SK-N-SH treated with all-trans-retinoic acid at 6 μM for 48 hours (cell line): Measurements from ENCODE around the gene CAMSAP3.

ENCODE experiments used
- ATAC-seq: fragments of 200-7000 bp; cut with Tn5 transposase; 3 replicates; pipeline ENCODE4 v1.9.1; 2020; ENCODE audit warnings: mild to moderate bottlenecking, moderate library complexity
- ARNTL ChIP-seq: fragments of 450-650 bp; formaldehyde crosslinking; IDR thresholded peaks from 2 replicates; pipeline ENCODE4 v1.5.0; 2020; ENCODE audit warnings: low read depth, mild to moderate bottlenecking, moderate library complexity, borderline replicate concordance
- BACH2 ChIP-seq: fragments of 250-450 bp; sonication (Bioruptor Pico); IDR thresholded peaks from 2 replicates; pipeline ENCODE4 v1.9.0; 2021; ENCODE audit warnings: mild to moderate bottlenecking, borderline replicate concordance
- CREB5 ChIP-seq: fragments of 250-450 bp; sonication (Bioruptor Pico); IDR thresholded peaks from 2 replicates; pipeline ENCODE4 v1.5.1; 2020; ENCODE audit warnings: low read depth, mild to moderate bottlenecking, moderate library complexity
- CSDC2 ChIP-seq: fragments of 250-450 bp; sonication (Bioruptor Pico); IDR thresholded peaks from 2 replicates; pipeline ENCODE4 v1.5.0; 2020; ENCODE audit warnings: mild to moderate bottlenecking, moderate library complexity
- ESRRG ChIP-seq: fragments of 250-450 bp; sonication (Bioruptor Pico); IDR thresholded peaks from 2 replicates; pipeline ENCODE4 v1.6.1; 2021; ENCODE audit warnings: mild to moderate bottlenecking
- OSR1 ChIP-seq: fragments of 250-450 bp; sonication (Bioruptor Pico); IDR thresholded peaks from 2 replicates; pipeline ENCODE4 v1.8.0; 2022; ENCODE audit warnings: moderate library complexity, mild to moderate bottlenecking, inconsistent platforms
- PATZ1 ChIP-seq: fragments of 250-450 bp; sonication (Bioruptor Pico); IDR thresholded peaks from 2 replicates; pipeline ENCODE4 v1.8.0; 2020; ENCODE audit warnings: mild to moderate bottlenecking, moderate library complexity, borderline replicate concordance
- POU6F1 ChIP-seq: fragments of 250-450 bp; sonication (Bioruptor Pico); IDR thresholded peaks from 2 replicates; pipeline ENCODE4 v1.8.0; 2021; ENCODE audit warnings: low read depth, mild to moderate bottlenecking, moderate library complexity, borderline replicate concordance
- PPARA ChIP-seq: fragments of 250-450 bp; sonication (Bioruptor Pico); IDR thresholded peaks from 2 replicates; pipeline ENCODE4 v1.5.0; 2020; ENCODE audit warnings: mild to moderate bottlenecking, borderline replicate concordance
- RARB ChIP-seq: fragments of 250-450 bp; sonication (Bioruptor Pico); IDR thresholded peaks from 2 replicates; pipeline ENCODE4 v1.8.0; 2021; ENCODE audit warnings: mild to moderate bottlenecking, moderate library complexity
- SNAI2 ChIP-seq: fragments of 250-450 bp; sonication (Bioruptor Pico); IDR thresholded peaks from 2 replicates; pipeline ENCODE4 v1.5.0; 2020; ENCODE audit warnings: mild to moderate bottlenecking, moderate library complexity
- TCF4 ChIP-seq: fragments of 250-450 bp; sonication (Bioruptor Pico); IDR thresholded peaks from 2 replicates; pipeline ENCODE4 v1.8.0; 2021; ENCODE audit warnings: mild to moderate bottlenecking, moderate library complexity, borderline replicate concordance
- TSHZ2 ChIP-seq: fragments of 250-450 bp; sonication (Bioruptor Pico); IDR thresholded peaks from 2 replicates; pipeline ENCODE4 v1.5.0; 2020; ENCODE audit warnings: mild to moderate bottlenecking, moderate library complexity
- ZC3H10 ChIP-seq: fragments of 250-450 bp; sonication (Bioruptor Pico); IDR thresholded peaks from 2 replicates; pipeline ENCODE4 v1.5.1; 2021; ENCODE audit warnings: mild to moderate bottlenecking, moderate library complexity
- ZFP3 ChIP-seq: fragments of 250-450 bp; sonication (Bioruptor Pico); IDR thresholded peaks from 2 replicates; pipeline ENCODE4 v1.5.0; 2020; ENCODE audit warnings: mild to moderate bottlenecking, moderate library complexity
- ZFP30 ChIP-seq: fragments of 450-650 bp; formaldehyde crosslinking; IDR thresholded peaks from 2 replicates; pipeline ENCODE4 v1.5.0; 2022; ENCODE audit warnings: mild to moderate bottlenecking, moderate library complexity
- ZNF565 ChIP-seq: fragments of 450-650 bp; formaldehyde crosslinking; conservative IDR thresholded peaks from 2 replicates; pipeline ENCODE4 v1.5.0; 2020; ENCODE audit warnings: low read depth, mild to moderate bottlenecking, moderate library complexity
- ZNF70 ChIP-seq: fragments of 450-650 bp; formaldehyde crosslinking; IDR thresholded peaks from 2 replicates; pipeline ENCODE4 v1.5.0; 2020; ENCODE audit warnings: mild to moderate bottlenecking, moderate library complexity
- TF ChIP-seq, protein P1 (sequence below): fragments of 250-450 bp; sonication (Bioruptor Pico); IDR thresholded peaks from 2 replicates; pipeline ENCODE4 v1.5.1; 2021; ENCODE audit warnings: mild to moderate bottlenecking, moderate library complexity

Gene CAMSAP3

DNA sequence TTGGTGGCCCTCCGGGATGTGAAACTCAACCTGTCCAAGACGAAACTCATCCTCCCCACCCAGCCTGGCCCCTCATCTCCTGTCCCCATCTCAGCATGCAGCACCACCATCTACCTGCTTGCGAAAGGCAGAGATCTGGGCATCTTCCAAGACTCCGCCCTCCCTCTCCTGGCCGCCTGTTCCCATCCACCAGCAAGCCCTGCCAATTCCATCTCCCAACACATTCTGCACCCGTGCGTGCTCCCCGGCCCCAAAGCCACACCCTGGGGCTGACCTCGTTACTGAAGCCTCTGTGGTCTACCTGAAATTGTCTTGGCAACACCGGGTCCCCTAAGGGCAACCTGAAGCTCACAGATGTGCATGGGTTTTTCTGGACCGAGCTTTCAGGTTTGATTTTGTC, 13.2 kb upstream of the CAMSAP3 start:
- TF ChIP-seq PPARA (CRISPR knock-in tag) (no peak), SNAI2 (CRISPR knock-in tag) (no peak), CREB5 (CRISPR knock-in tag) (no peak), ZFP3 (CRISPR knock-in tag) (no peak), ZNF70 (CRISPR knock-in tag) (no peak), ARNTL (no peak), TSHZ2 (no peak), OSR1 (CRISPR knock-in tag) (no peak), PATZ1 (CRISPR knock-in tag) (no peak), RARB (no peak), POU6F1 (CRISPR knock-in tag) (no peak), CSDC2 (no peak), ZFP30 (CRISPR knock-in tag) (no peak)
- TF ChIP-seq, protein P1, sequence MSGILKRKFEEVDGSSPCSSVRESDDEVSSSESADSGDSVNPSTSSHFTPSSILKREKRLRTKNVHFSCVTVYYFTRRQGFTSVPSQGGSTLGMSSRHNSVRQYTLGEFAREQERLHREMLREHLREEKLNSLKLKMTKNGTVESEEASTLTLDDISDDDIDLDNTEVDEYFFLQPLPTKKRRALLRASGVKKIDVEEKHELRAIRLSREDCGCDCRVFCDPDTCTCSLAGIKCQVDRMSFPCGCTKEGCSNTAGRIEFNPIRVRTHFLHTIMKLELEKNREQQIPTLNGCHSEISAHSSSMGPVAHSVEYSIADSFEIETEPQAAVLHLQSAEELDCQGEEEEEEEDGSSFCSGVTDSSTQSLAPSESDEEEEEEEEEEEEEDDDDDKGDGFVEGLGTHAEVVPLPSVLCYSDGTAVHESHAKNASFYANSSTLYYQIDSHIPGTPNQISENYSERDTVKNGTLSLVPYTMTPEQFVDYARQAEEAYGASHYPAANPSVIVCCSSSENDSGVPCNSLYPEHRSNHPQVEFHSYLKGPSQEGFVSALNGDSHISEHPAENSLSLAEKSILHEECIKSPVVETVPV (CRISPR knock-in tag), result no peak
- no peak for ATAC-seq

DNA sequence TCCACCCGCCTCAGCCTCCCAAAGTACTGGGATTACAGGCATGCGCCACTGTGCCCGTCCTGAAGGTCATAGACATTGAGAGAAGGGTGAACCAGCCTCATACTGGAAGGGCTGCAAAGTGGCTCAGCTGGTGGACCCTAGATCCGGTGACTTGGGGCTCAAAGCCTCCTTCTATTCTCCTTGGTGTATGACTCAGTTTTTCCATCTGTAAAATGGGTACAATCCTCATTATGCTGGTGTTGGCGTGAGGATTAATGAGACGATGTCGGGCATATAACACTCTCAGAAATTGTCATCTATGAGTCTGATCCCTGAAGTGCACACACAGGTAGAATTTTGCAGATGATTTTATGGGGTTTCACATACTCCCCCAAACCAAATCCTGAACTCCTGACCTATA, 5.8 kb upstream of the CAMSAP3 start:
- TF ChIP-seq ZNF70 (CRISPR knock-in tag) (no peak), BACH2 (CRISPR knock-in tag) (no peak), ESRRG (no peak), PPARA (CRISPR knock-in tag) (no peak), ZFP30 (CRISPR knock-in tag) (no peak), ZC3H10 (CRISPR knock-in tag) (no peak), PATZ1 (CRISPR knock-in tag) (no peak)
- ATAC-seq, result no peak

DNA sequence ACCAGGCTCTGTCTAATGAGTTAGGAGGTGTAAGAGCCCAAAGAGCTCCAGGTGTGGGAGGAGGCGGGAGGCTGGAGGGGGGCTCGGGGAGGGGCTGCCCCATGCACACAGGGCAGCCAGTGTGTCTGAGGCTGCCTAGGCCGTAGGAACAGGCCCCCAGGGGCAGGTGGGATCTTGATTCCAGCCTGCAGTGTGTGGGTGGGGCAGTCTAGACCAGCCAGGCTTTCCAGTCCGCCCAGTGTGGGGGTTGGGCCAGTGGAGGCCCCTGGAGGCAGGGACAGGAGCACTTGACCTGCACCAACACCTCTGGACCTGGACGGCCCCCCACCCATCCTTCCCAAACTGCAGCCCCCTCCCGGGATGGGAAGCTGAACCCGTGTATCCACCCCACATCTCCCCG, 5.4 kb upstream of the CAMSAP3 start:
- no peak for TF ChIP-seq BACH2 (CRISPR knock-in tag)
- TF ChIP-seq TCF4, result no peak
- TF ChIP-seq PPARA (CRISPR knock-in tag), result no peak
- no peak for TF ChIP-seq ZFP3 (CRISPR knock-in tag)
- no peak for TF ChIP-seq POU6F1 (CRISPR knock-in tag)
- TF ChIP-seq, protein P1 (CRISPR knock-in tag), result no peak
- TF ChIP-seq ARNTL, result no peak
- TF ChIP-seq SNAI2 (CRISPR knock-in tag), result no peak
- no peak for TF ChIP-seq CSDC2
- TF ChIP-seq ZFP30 (CRISPR knock-in tag), result no peak
- no peak for TF ChIP-seq ZNF565 (CRISPR knock-in tag)
- no peak for ATAC-seq
